Fibroblast of peridontal ligament (primary cell): ENCODE data around the gene ABCB10.
"Not testable (repeated sequence)": the region's sequence is repeated elsewhere in the genome, so short reads cannot be mapped to it uniquely, and the experiment has no call there.

Source experiments
- DNase-seq: peaks from one replicate; pipeline ENCODE4 v3.0.0-alpha.2; 2010; ENCODE audit errors: extremely low read depth

ABCB10 gene

GRCh38 chr1:229558460-229559335, at the start of gene ABCB10:
Gene ABCB10 (minus strand): TSS chr1:229558707. CDS start chr1:229558652, 55 bp downstream.
- peak; percentile 95 for DNase-seq

- DNase-seq, result no peak
These were observed 48.9 kb upstream of the ABCB10 start for GRCh38 chr1:229607370-229607769.

- no peak for DNase-seq
These were observed 45.0 kb upstream of the ABCB10 start for GRCh38 chr1:229603371-229604005.

- no peak for DNase-seq
These were observed 41.7 kb upstream of the ABCB10 start for GRCh38 chr1:229600229-229600628.

- DNase-seq, result no peak
These were observed 40.9 kb upstream of the ABCB10 start for GRCh38 chr1:229599218-229599954.

- peak; percentile 36 for DNase-seq
These were observed 39.4 kb upstream of the ABCB10 start for GRCh38 chr1:229597877-229598276.

GRCh38 chr1:229596925-229597699, 38.6 kb upstream of the ABCB10 start:
- peak; percentile 80 for DNase-seq

GRCh38 chr1:229595876-229596275, 37.4 kb upstream of the ABCB10 start:
- DNase-seq, result not testable (repeated sequence)

- no peak for DNase-seq
These were observed 35.9 kb upstream of the ABCB10 start for GRCh38 chr1:229594227-229595008.

GRCh38 chr1:229593800-229594199, 35.3 kb upstream of the ABCB10 start:
- DNase-seq, result no peak

GRCh38 chr1:229590119-229590518, 31.6 kb upstream of the ABCB10 start:
- DNase-seq, result no peak

- no peak for DNase-seq
These were observed 26.8 kb upstream of the ABCB10 start for GRCh38 chr1:229585338-229585737.

- no peak for DNase-seq
These were observed 24.2 kb upstream of the ABCB10 start for GRCh38 chr1:229582715-229583114.

GRCh38 chr1:229582011-229582694, 23.6 kb upstream of the ABCB10 start:
- no peak for DNase-seq

- no peak for DNase-seq
These were observed 23.0 kb upstream of the ABCB10 start for GRCh38 chr1:229581485-229581884.

- peak; percentile 15 for DNase-seq
These were observed 20.7 kb upstream of the ABCB10 start for GRCh38 chr1:229579059-229579673.

GRCh38 chr1:229578168-229579058, 19.9 kb upstream of the ABCB10 start:
- DNase-seq, result no peak

- no peak for DNase-seq
These were observed 16.4 kb upstream of the ABCB10 start for GRCh38 chr1:229574679-229575442.
